Muscle layer of duodenum (tissue), 2 donors: ENCODE results near the gene SLC35F1.
"Not testable (repeated sequence)": the region's sequence is repeated elsewhere in the genome, so short reads cannot be mapped to it uniquely, and the experiment has no call there.

Experiments used
- H3K27ac ChIP-seq: one replicate; pipeline ENCODE4 v1.7.0; 2013; ENCODE audit warnings: mild to moderate bottlenecking, low read length
- H3K27me3 ChIP-seq: one replicate; pipeline ENCODE4 v1.7.0; 2013; ENCODE audit warnings: low read depth, mild to moderate bottlenecking, control low read depth, low read length
- H3K36me3 ChIP-seq, 2 donors: one replicate each; pipeline ENCODE4 v1.7.0; 2013; ENCODE audit warnings: low read length in 2 of 2, control low read depth in 1 of 2, mild to moderate bottlenecking in 1 of 2; ENCODE audit not compliant: insufficient read depth in 2 of 2, control insufficient read depth in 1 of 2
- H3K4me1 ChIP-seq, 2 donors: one replicate each; pipeline ENCODE4 v1.7.0; 2013; ENCODE audit warnings: low read length in 2 of 2, mild to moderate bottlenecking in 2 of 2, control low read depth in 1 of 2, moderate library complexity in 1 of 2; ENCODE audit not compliant: insufficient read depth in 2 of 2, control insufficient read depth in 1 of 2
- H3K4me3 ChIP-seq, 2 donors: one replicate each; pipeline ENCODE4 v1.7.0; 2013; ENCODE audit warnings: low read length in 2 of 2, low read depth in 1 of 2, mild to moderate bottlenecking in 1 of 2
- H3K9me3 ChIP-seq, 2 donors: one replicate each; pipeline ENCODE4 v1.7.0; 2013; ENCODE audit warnings: low read length in 2 of 2, control low read depth in 1 of 2, mild to moderate bottlenecking in 1 of 2; ENCODE audit not compliant: control insufficient read depth in 1 of 2
- donor health status: healthy.

The SLC35F1 gene

GRCh38 chr6:117960877-117961276 lies 53.8 kb downstream of the SLC35F1 start:
- Histone ChIP-seq H3K4me3 (no peak overlapping the region), H3K27me3 (no peaks in the 10 kb centered on the region), H3K36me3 (no peaks in the 10 kb centered on the region), H3K9me3 (peaks cover 0 to 4% of the 10 kb centered on the region in 2 donors), H3K27ac (no peak overlapping the region), H3K4me1 (no peaks in the 10 kb centered on the region)

GRCh38 chr6:117961301-117961700 lies 54.2 kb downstream of the SLC35F1 start:
- no peaks in the 10 kb centered on the region for H3K27me3 ChIP-seq
- peaks cover 0 to 4% of the 10 kb centered on the region in 2 donors for H3K9me3 ChIP-seq
- no peak overlapping the region for H3K27ac ChIP-seq
- no peak overlapping the region for H3K4me3 ChIP-seq
- H3K4me1 ChIP-seq: no peaks in the 10 kb centered on the region
- no peaks in the 10 kb centered on the region for H3K36me3 ChIP-seq

DNA sequence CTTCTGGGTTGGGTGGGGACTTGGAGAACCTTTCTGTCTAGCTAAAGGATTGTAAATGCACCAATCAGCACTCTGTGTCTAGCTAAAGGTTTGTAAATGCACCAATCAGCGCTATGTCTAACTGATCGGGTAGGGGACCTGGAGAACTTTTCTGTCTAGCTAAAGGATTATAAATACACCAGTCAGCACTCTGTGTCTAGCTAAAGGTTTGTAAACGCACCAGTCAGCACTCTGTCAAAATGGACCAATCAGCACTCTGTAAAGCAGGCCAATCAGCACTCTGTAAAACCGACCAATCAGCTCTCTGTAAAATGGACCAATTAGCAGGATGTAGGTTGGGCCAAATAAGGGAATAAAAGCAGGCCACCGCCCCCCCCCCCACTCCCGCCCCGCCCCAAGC lies 58.7 kb downstream of the SLC35F1 start:
- H3K27ac ChIP-seq, H3K4me1 ChIP-seq, H3K36me3 ChIP-seq, H3K4me3 ChIP-seq, H3K27me3 ChIP-seq, H3K9me3 ChIP-seq: not testable (repeated sequence)

DNA sequence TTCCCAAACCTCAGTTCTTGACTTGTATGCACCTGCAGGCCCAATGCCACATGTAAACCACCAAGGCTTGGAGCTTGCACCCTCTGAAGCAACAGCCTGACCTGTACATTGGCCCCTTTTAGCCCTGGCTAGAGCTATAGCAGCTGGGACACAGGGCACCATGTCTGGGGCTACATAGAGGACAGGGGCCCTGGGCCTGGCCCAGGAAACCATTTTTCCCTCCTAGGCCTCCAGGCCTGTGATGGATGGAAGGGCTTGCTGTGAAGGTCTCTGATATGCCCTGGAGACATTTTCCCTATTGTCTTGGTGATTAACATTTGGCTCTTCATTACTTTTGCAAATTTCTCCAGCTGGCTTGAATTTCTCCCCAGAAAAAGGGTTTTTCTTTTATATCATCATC lies 64.6 kb downstream of the SLC35F1 start:
- no peaks in the 10 kb centered on the region for H3K36me3 ChIP-seq

GRCh38 chr6:117974914-117975627 lies 68.0 kb downstream of the SLC35F1 start:
- Histone ChIP-seq H3K4me1 (no peaks in the 10 kb centered on the region), H3K27me3 (no peaks in the 10 kb centered on the region), H3K27ac (no peak overlapping the region), H3K36me3 (no peaks in the 10 kb centered on the region), H3K9me3 (peaks cover 0 to 2% of the 10 kb centered on the region in 2 donors), H3K4me3 (no peak overlapping the region)

More for the DNA sequence above, 64.6 kb downstream of the SLC35F1 start:
- Histone ChIP-seq H3K9me3 (peaks cover 0 to 2% of the 10 kb centered on the region in 2 donors), H3K4me1 (no peaks in the 10 kb centered on the region), H3K27me3 (no peaks in the 10 kb centered on the region), H3K27ac (no peak overlapping the region), H3K4me3 (no peak overlapping the region)

GRCh38 chr6:117976030-117976651 lies 69.1 kb downstream of the SLC35F1 start:
- Histone ChIP-seq H3K27me3 (no peaks in the 10 kb centered on the region), H3K9me3 (peaks cover 0 to 2% of the 10 kb centered on the region in 2 donors), H3K27ac (no peak overlapping the region), H3K4me1 (no peaks in the 10 kb centered on the region), H3K36me3 (no peaks in the 10 kb centered on the region), H3K4me3 (no peak overlapping the region)

DNA sequence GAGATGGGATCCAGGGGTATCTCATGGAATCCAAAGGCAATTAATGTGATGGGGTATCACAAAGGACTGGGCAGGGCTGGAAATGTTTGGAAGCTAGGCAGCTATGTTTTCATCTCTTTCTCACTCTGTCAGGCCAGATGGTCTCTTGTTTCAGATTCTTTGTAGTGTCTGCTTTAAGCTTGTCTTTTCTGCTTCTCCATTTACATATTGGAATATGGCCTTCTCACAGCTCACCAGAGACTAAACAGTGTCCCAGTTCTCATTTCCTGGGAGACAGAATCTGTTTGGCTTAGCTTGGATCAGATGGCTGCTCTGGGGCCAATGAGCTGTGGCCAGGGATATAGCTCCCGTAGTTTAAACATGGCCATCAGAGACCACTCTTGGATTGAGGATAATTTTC lies 78.9 kb downstream of the SLC35F1 start:
- H3K27me3 ChIP-seq: no peaks in the 10 kb centered on the region
- no peaks in the 10 kb centered on the region for H3K4me1 ChIP-seq
- no peak overlapping the region for H3K4me3 ChIP-seq
- H3K27ac ChIP-seq: no peak overlapping the region
- H3K36me3 ChIP-seq: no peaks in the 10 kb centered on the region
- no peaks in the 10 kb centered on the region for H3K9me3 ChIP-seq

GRCh38 chr6:117986396-117986795 lies 79.3 kb downstream of the SLC35F1 start:
- Histone ChIP-seq H3K4me3 (no peak overlapping the region), H3K4me1 (no peaks in the 10 kb centered on the region), H3K27ac (no peak overlapping the region), H3K36me3 (no peaks in the 10 kb centered on the region), H3K27me3 (no peaks in the 10 kb centered on the region), H3K9me3 (no peaks in the 10 kb centered on the region)

DNA sequence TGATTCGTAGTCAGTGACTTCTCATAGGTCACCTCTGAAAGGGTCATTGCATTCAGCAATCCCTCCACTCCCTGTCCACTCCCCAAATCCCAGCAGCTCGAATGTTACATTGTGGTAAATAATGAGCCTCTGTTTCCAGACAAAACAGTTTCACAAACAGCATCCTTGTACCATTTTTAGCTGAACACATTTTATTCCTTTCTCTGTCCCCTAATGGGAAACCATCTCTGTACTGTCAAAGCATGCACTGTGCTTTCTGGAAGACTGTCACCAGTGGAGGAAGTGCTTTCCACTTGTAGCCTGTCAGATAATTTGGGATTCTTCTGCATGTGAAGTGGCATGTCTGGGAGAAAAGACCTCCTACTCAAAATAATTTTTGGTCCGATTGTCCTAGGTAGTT lies 82.0 kb downstream of the SLC35F1 start:
- Histone ChIP-seq H3K4me1 (no peaks in the 10 kb centered on the region), H3K36me3 (no peaks in the 10 kb centered on the region), H3K27me3 (no peaks in the 10 kb centered on the region), H3K27ac (no peak overlapping the region), H3K4me3 (no peak overlapping the region), H3K9me3 (no peaks in the 10 kb centered on the region)

GRCh38 chr6:117990151-117990550 lies 83.1 kb downstream of the SLC35F1 start:
- H3K9me3 ChIP-seq: no peaks in the 10 kb centered on the region
- H3K36me3 ChIP-seq: no peaks in the 10 kb centered on the region
- no peaks in the 10 kb centered on the region for H3K4me1 ChIP-seq
- H3K4me3 ChIP-seq: no peak overlapping the region
- H3K27ac ChIP-seq: no peak overlapping the region
- H3K27me3 ChIP-seq: no peaks in the 10 kb centered on the region

DNA sequence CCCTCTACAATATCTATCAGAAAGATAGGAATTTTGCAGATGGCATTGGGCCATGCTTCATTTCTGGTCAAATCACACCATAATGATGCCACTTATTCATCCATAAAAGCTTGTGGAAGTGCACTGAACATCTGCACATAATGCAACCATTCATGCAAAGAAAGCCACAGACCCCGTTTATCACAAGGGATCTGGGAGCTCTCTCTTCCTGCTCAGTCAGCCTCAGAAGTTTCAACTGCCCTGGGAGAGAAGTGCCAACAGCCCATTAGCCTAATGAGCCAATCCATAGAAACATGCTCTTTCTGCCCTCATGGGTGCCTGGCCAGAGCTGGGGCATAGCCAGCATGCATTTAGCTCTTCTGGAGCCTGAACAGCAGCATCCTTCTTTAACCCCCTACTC lies 85.8 kb downstream of the SLC35F1 start:
- Histone ChIP-seq H3K4me1 (no peaks in the 10 kb centered on the region), H3K27me3 (no peaks in the 10 kb centered on the region), H3K9me3 (no peaks in the 10 kb centered on the region), H3K4me3 (no peak overlapping the region), H3K36me3 (no peaks in the 10 kb centered on the region), H3K27ac (no peak overlapping the region)

- Histone ChIP-seq H3K36me3 (no peaks in the 10 kb centered on the region), H3K4me3 (no peak overlapping the region), H3K9me3 (no peaks in the 10 kb centered on the region)
Observed at GRCh38 chr6:118012944-118013343, 105.9 kb downstream of the SLC35F1 start.

More at GRCh38 chr6:118012944-118013343, 105.9 kb downstream of the SLC35F1 start:
- Histone ChIP-seq H3K27ac (no peak overlapping the region), H3K4me1 (peaks cover 0 to 5% of the 10 kb centered on the region in 2 donors), H3K27me3 (no peaks in the 10 kb centered on the region)
